GM12874 (cell line): Measurements from ENCODE around the gene UBASH3A.

Experiments used
- TF ChIP-seq, protein P1 (sequence below): IDR thresholded peaks from 2 replicates; pipeline ENCODE4 v1.5.1; 2011; ENCODE audit warnings: low read depth, mild to moderate bottlenecking, control low read depth, low read length, moderate library complexity; ENCODE audit not compliant: insufficient read depth

Gene UBASH3A

GRCh38 chr21:42397746-42398394 is 5.8 kb upstream of the UBASH3A start:
- TF ChIP-seq, protein P1, sequence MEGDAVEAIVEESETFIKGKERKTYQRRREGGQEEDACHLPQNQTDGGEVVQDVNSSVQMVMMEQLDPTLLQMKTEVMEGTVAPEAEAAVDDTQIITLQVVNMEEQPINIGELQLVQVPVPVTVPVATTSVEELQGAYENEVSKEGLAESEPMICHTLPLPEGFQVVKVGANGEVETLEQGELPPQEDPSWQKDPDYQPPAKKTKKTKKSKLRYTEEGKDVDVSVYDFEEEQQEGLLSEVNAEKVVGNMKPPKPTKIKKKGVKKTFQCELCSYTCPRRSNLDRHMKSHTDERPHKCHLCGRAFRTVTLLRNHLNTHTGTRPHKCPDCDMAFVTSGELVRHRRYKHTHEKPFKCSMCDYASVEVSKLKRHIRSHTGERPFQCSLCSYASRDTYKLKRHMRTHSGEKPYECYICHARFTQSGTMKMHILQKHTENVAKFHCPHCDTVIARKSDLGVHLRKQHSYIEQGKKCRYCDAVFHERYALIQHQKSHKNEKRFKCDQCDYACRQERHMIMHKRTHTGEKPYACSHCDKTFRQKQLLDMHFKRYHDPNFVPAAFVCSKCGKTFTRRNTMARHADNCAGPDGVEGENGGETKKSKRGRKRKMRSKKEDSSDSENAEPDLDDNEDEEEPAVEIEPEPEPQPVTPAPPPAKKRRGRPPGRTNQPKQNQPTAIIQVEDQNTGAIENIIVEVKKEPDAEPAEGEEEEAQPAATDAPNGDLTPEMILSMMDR, result no peak

GRCh38 chr21:42398436-42399028 is 5.2 kb upstream of the UBASH3A start:
- TF ChIP-seq, protein P1, result no peak

GRCh38 chr21:42400525-42400924 is 3.2 kb upstream of the UBASH3A start:
- TF ChIP-seq, protein P1, result no peak

GRCh38 chr21:42401154-42401553 is 2.5 kb upstream of the UBASH3A start:
- TF ChIP-seq, protein P1, result no peak

GRCh38 chr21:42401820-42402251 is 1.9 kb upstream of the UBASH3A start:
- TF ChIP-seq, protein P1, result no peak

DNA sequence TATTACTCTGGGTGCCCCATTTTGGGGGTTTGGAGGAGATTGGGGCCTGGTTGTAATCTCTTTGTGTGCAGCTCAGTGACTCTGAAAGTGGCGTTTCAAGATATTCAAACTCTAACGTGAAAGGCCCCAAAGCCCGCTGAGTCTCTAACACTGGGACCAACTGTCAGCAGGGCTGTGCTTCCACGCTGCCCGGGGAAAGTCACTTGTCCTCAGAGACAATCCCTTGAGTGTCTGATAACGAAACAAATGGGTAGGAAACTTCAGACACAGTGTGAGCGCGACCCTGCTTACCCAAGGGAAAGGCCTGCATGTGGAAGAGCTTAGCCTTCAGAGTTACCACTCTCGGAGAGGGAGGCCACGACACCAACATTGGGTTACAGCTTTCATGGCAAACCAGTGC is 837 bp downstream of the UBASH3A start:
- TF ChIP-seq, protein P1, result no peak

GRCh38 chr21:42405064-42406013 is 1.6 kb downstream of the UBASH3A start:
- TF ChIP-seq, protein P1, result no peak
